Hepatocyte (in vitro differentiated cells): ENCODE measurements around the gene GID8. TPM values are rescaled to one million over a fixed set of nuclear protein-coding genes. Genes with fewer than 3 reads are reported as not detected.
A peak's percentile ranks its signal among the peaks of the same experiment; 100 is the strongest.

Experiments
- DNase-seq: peaks from one replicate; pipeline ENCODE4 v3.0.0-alpha.2; 2016; ENCODE audit warnings: low spot score
- H2AFZ ChIP-seq: fragments of 200-600 bp; sonication (generic); 2 replicates; pipeline ENCODE4 v1.6.0; 2016; ENCODE audit warnings: antibody characterized with exemption, mild to moderate bottlenecking
- H3K27ac ChIP-seq: fragments of 200-600 bp; sonication (generic); 2 replicates; pipeline ENCODE4 v1.5.1; 2016; ENCODE audit warnings: mild to moderate bottlenecking
- H3K27me3 ChIP-seq: fragments of 200-600 bp; sonication (generic); 2 replicates; pipeline ENCODE4 v1.6.1; 2016
- H3K36me3 ChIP-seq: fragments of 200-600 bp; sonication (generic); replicated peaks from 2 replicates; pipeline ENCODE4 v1.5.1; 2016; ENCODE audit warnings: low read depth; ENCODE audit not compliant: insufficient read depth
- H3K4me1 ChIP-seq: fragments of 200-600 bp; sonication (generic); 2 replicates; pipeline ENCODE4 v1.5.1; 2016; ENCODE audit warnings: mild to moderate bottlenecking, moderate library complexity; ENCODE audit not compliant: insufficient read depth
- H3K4me2 ChIP-seq: fragments of 200-600 bp; sonication (generic); 2 replicates; pipeline ENCODE4 v1.6.0; 2016
- H3K4me3 ChIP-seq: fragments of 200-600 bp; sonication (generic); 2 replicates; pipeline ENCODE4 v1.5.1; 2016; ENCODE audit warnings: mild to moderate bottlenecking
- H3K79me2 ChIP-seq: fragments of 200-600 bp; sonication (generic); 2 replicates; pipeline ENCODE4 v1.6.0; 2017; ENCODE audit warnings: mild to moderate bottlenecking
- H3K9me2 ChIP-seq: fragments of 200-600 bp; sonication (generic); replicated peaks from 2 replicates; pipeline ENCODE4 v1.6.0; 2017; ENCODE audit warnings: mild to moderate bottlenecking; ENCODE audit not compliant: insufficient read depth
- H3K9me3 ChIP-seq: fragments of 200-600 bp; sonication (generic); 2 replicates; pipeline ENCODE4 v1.5.1; 2016; ENCODE audit warnings: low read depth, mild to moderate bottlenecking
- H4K20me1 ChIP-seq: fragments of 200-600 bp; sonication (generic); 2 replicates; pipeline ENCODE4 v1.6.0; 2016; ENCODE audit warnings: mild to moderate bottlenecking; ENCODE audit not compliant: insufficient read depth, poor library complexity, severe bottlenecking
- EZH2 ChIP-seq: fragments of 200-600 bp; sonication (generic); IDR thresholded peaks from 2 replicates; pipeline ENCODE4 v1.6.1; 2016; ENCODE audit warnings: antibody characterized with exemption, mild to moderate bottlenecking, borderline replicate concordance
- EZH2phosphoT487 ChIP-seq: fragments of 200-600 bp; sonication (generic); IDR thresholded peaks from one replicate; pipeline ENCODE4 v1.6.1; 2018; ENCODE audit warnings: antibody characterized with exemption, mild to moderate bottlenecking, low read depth, moderate library complexity; ENCODE audit not compliant: unreplicated experiment, severe bottlenecking
- WGBS: methylation state at CpG from one replicate; pipeline ENCODE4 v1.1.6; 2016; ENCODE audit warnings: low lambda C conversion rate; ENCODE audit errors: missing lambda C conversion rate; 5-methylcytosine and 5-hydroxymethylcytosine counted together
- polyA plus RNA-seq: library from polyadenylated mRNA; unstranded; fragments of >200 nt; fragmentation: Nextera tagmentation; extraction: Ambion mirVana; gene quantifications from 2 replicates; pipeline ENCODE4 v1.2.1, GENCODE V29; 2016
- total RNA-seq: library from RNA; depleted of rRNA; stranded (reverse); fragments of >200 nt; gene quantifications from 2 replicates; pipeline ENCODE4 v1.2.3, GENCODE V29; 2014
- TF ChIP-seq, protein P1 (sequence below): fragments of 200-600 bp; sonication (generic); IDR thresholded peaks from 2 replicates; pipeline ENCODE4 v1.5.1; 2016; ENCODE audit warnings: antibody characterized with exemption, mild to moderate bottlenecking; ENCODE audit not compliant: poor library complexity

GID8 gene
- total and polyA plus RNA-seq, 2 experiments from 2014 or later: 16.5 to 35.4 TPM

DNA sequence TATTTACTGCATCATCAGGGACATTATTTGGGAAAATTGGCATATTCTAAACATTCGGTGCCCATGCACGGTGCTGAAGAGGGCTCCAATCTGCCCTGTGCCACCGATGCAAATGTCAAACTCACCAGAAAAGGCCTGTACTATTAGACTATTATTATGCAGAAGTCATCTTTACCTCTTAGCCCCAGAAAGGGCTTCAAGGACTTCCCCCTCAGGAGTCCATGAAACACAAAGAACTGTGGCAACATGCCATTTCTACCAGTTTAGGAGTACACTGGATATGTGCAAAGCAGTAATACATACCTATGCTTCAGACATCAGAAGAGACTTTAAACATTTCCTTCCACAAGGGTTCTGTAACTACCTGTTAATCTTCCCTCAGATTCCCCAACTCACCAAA lies 20.2 kb upstream of the GID8 start:
- H3K36me3 ChIP-seq: no peaks in the 10 kb centered on the region
- H3K4me2 ChIP-seq: no peak overlapping the region
- H3K9me2 ChIP-seq: no peaks in the 10 kb centered on the region
- peaks cover 100% of the 10 kb centered on the region for H3K79me2 ChIP-seq
- peaks cover 44% of the 10 kb centered on the region for H3K4me1 ChIP-seq
- no peaks in the 10 kb centered on the region for H3K27me3 ChIP-seq
- H2AFZ ChIP-seq: no peak overlapping the region
- no peaks in the 10 kb centered on the region for H3K9me3 ChIP-seq
- no peak overlapping the region for H3K4me3 ChIP-seq
- no peak for TF ChIP-seq EZH2phosphoT487
- no peak overlapping the region for H3K27ac ChIP-seq
- 81% methylated on average over 3 of the region's 3 CpGs for WGBS
- no peak for DNase-seq
- peaks cover 100% of the 10 kb centered on the region for H4K20me1 ChIP-seq

DNA sequence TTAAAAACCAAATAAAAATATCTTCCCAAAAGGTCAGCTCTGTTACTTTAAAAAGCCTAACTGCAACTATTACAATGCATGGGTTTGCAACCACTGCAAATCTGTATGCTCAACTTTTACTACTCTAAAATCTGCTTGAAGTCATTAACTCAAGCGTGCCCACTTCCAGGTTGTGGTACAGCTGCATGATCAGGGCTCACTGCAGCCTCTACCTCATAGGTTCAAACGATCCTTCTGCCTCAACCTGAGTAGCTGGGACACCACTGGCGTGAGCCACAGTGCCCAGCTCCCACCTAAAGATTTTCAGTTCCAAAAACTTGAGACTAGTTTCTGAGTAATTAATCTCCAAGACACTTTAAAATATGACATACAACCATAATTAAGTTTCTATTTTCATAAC lies 19.8 kb upstream of the GID8 start:
- H3K4me1 ChIP-seq: peaks cover 49% of the 10 kb centered on the region
- H3K27me3 ChIP-seq: no peaks in the 10 kb centered on the region
- no peak overlapping the region for H3K4me2 ChIP-seq
- WGBS: 58% methylated on average over 3 of the region's 3 CpGs
- H2AFZ ChIP-seq: no peak overlapping the region
- no peaks in the 10 kb centered on the region for H3K36me3 ChIP-seq
- TF ChIP-seq EZH2: no peak
- TF ChIP-seq, protein P1, sequence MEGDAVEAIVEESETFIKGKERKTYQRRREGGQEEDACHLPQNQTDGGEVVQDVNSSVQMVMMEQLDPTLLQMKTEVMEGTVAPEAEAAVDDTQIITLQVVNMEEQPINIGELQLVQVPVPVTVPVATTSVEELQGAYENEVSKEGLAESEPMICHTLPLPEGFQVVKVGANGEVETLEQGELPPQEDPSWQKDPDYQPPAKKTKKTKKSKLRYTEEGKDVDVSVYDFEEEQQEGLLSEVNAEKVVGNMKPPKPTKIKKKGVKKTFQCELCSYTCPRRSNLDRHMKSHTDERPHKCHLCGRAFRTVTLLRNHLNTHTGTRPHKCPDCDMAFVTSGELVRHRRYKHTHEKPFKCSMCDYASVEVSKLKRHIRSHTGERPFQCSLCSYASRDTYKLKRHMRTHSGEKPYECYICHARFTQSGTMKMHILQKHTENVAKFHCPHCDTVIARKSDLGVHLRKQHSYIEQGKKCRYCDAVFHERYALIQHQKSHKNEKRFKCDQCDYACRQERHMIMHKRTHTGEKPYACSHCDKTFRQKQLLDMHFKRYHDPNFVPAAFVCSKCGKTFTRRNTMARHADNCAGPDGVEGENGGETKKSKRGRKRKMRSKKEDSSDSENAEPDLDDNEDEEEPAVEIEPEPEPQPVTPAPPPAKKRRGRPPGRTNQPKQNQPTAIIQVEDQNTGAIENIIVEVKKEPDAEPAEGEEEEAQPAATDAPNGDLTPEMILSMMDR: no peak
- TF ChIP-seq EZH2phosphoT487: no peak
- H3K79me2 ChIP-seq: peaks cover 100% of the 10 kb centered on the region
- no peak overlapping the region for H3K4me3 ChIP-seq
- no peaks in the 10 kb centered on the region for H3K9me2 ChIP-seq
- no peak overlapping the region for H3K27ac ChIP-seq
- no peak for DNase-seq
- H3K9me3 ChIP-seq: no peaks in the 10 kb centered on the region
- peaks cover 100% of the 10 kb centered on the region for H4K20me1 ChIP-seq

DNA sequence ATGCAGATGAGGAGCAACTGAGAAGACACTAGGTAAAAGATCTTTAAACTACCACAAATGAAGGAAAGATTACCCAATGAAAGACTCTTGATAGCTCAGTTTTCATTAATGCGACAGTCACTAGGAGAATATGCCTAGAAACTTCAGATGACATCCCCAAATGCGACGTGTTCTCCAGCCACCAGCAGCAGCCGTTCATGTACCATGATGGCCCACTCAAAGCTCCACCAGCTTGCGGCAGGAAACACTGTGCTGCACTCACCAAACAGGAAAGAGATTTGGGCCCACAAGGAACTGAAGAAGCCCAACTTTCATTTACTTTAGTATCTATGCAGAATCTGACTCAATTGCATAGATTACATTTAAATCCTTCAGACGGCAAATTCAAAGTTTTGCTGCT lies 19.1 kb upstream of the GID8 start:
- H2AFZ ChIP-seq: no peak overlapping the region
- H3K27me3 ChIP-seq: no peaks in the 10 kb centered on the region
- no peak overlapping the region for H3K4me2 ChIP-seq
- H3K36me3 ChIP-seq: no peaks in the 10 kb centered on the region
- H3K9me2 ChIP-seq: no peaks in the 10 kb centered on the region
- H3K4me1 ChIP-seq: peaks cover 55% of the 10 kb centered on the region
- no peak for DNase-seq
- peaks cover 100% of the 10 kb centered on the region for H4K20me1 ChIP-seq
- peaks cover 100% of the 10 kb centered on the region for H3K79me2 ChIP-seq
- no peak overlapping the region for H3K4me3 ChIP-seq
- no peaks in the 10 kb centered on the region for H3K9me3 ChIP-seq
- 82% methylated on average over 6 of the region's 6 CpGs for WGBS
- no peak overlapping the region for H3K27ac ChIP-seq
- TF ChIP-seq EZH2phosphoT487: no peak
- TF ChIP-seq, protein P1: no peak
- no peak for TF ChIP-seq EZH2

DNA sequence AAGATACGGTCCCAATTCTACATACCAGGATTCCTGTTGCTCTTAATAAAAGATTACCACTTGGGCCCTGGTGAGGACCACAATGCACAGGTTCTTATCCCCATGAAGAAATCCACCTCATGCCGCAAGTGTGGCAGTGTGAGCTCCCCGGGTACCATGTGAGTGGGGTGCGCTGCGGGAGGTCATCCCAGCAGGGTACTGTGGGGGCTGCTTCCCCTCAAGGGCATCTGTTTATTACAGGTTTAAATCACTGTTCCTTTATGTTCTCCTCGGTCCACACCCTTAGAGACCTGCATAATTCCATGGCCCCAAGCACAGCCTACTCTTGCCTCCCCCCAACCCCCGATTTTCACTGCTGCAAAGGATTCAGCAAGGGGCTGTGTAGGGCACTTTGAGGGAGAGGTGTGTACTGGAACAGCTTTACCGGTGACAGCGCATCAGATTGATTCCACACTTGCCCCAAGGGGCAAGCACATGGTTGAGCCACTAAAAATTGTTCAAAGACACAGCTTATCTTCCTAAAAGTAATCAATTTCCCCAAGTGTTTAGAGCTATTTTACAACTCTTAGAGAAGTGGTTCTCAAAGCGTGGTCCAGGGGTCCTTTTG lies 17.8 kb upstream of the GID8 start:
- H3K36me3 ChIP-seq: no peaks in the 10 kb centered on the region
- H2AFZ ChIP-seq: no peak overlapping the region
- H3K9me3 ChIP-seq: no peaks in the 10 kb centered on the region
- H3K27me3 ChIP-seq: no peaks in the 10 kb centered on the region
- 67% methylated on average over 10 of the region's 10 CpGs for WGBS
- peaks cover 100% of the 10 kb centered on the region for H4K20me1 ChIP-seq
- H3K4me2 ChIP-seq: peak overlapping the region; percentile 22
- H3K4me1 ChIP-seq: peaks cover 57% of the 10 kb centered on the region
- TF ChIP-seq EZH2phosphoT487: no peak
- TF ChIP-seq, protein P1: no peak
- H3K4me3 ChIP-seq: no peak overlapping the region
- H3K27ac ChIP-seq: peak overlapping the region; percentile 54
- peaks cover 100% of the 10 kb centered on the region for H3K79me2 ChIP-seq
- no peaks in the 10 kb centered on the region for H3K9me2 ChIP-seq
- no peak for DNase-seq
